Measurements from ENCODE around the gene REXO2.

The REXO2 gene

GRCh38 chr11:114439229-114440120, at the start of gene REXO2:
Gene REXO2 (plus strand): TSS chr11:114439467. CDS start chr11:114439529, 62 bp downstream.
- DNase-seq (ENCODE audit: low read depth in 1 of 2, low spot score in 1 of 2): peak; percentile 90 to 91

GRCh38 chr11:114392735-114393667, 46.3 kb upstream of the REXO2 start:
- no peak for DNase-seq (ENCODE audit: low read depth in 1 of 2, low spot score in 1 of 2)

DNA sequence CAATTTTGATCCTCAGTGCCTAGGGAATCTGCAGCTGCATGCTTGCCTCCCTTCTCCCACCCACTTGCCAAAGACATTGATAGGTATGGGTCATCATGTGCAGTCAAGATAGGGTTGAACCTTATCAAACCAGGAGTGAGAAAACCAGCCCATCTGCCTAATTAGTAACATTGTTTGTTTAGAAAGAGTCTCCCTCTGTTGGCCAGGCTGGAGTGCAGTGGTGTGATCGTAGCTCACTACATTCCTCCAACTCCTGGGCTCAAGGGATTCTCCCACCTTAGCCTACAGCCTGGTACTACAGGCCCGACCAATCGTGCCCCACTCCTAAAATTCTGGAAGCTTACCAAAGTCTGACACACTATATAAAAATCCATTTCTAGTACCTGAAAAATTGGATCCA, 43.5 kb upstream of the REXO2 start:
- no peak for DNase-seq (ENCODE audit: low read depth in 1 of 2, low spot score in 1 of 2)

GRCh38 chr11:114396916-114397315, 42.4 kb upstream of the REXO2 start:
- DNase-seq (ENCODE audit: low read depth in 1 of 2, low spot score in 1 of 2): no peak

- DNase-seq (ENCODE audit: low read depth in 1 of 2, low spot score in 1 of 2): no peak
Observed at GRCh38 chr11:114397349-114397982, 41.8 kb upstream of the REXO2 start.

DNA sequence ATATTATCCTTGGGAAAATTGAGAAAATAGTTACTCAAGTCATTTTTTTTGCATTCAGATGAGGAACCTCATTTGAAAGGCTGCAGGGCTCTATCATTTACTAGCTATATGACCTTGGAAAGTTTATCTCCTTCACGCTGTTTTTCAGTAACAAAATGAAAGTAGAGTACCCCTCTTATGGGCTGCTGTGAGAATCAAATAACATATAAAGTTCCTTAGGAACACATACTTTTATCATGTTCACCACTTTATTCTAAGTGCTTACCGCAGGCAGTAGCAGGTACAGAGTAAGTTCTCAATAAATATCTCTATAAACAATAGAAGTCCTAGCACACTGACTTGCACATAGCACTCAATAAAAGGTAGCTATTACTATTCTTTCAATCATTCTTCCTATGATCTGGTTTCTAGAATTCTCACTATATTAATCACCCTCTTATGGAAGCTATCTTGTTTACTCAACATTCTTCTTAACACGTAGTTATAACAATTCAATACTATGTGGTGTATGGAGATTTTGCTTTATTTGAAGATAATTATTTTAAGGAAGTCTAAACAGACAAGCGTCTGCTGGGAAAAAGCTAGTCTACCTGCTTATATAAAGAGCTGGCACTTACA, 40.9 kb upstream of the REXO2 start:
- DNase-seq (ENCODE audit: low read depth in 1 of 2, low spot score in 1 of 2): no peak

DNA sequence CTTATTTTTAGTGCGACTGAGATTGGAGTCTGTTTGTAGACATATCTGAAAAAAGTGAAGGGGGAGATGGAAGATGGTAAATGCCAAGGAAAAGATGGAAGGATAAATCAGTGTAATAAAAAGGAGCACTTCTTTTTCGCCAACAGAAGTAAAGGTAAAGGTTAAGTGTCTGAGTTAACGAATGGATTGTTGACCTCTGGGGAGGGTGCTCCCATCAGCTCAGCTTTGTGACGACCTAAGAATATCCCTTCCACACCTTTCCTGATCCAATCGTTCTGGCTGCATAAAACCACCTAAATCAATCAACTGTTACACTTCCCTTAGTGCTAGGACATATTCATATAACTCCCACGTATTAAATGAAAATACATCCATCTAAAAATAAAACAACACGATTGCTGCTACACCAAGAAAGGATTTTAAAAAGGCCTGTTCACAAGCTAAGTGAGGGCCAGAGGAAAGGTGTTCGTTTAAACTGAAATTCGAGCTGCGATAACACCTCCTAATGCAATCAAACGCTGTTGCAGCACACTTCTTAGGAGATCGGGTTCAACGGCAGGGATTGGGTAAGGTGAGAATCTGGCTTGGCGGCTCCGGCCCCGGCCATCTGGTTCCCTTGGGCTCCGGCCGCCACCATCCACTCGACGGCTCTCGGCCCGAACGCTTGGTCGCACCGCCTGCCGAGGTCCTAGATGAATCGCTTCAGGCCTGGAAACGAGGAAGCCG, 39.6 kb upstream of the REXO2 start:
- DNase-seq (ENCODE audit: low read depth in 1 of 2, low spot score in 1 of 2): no peak

DNA sequence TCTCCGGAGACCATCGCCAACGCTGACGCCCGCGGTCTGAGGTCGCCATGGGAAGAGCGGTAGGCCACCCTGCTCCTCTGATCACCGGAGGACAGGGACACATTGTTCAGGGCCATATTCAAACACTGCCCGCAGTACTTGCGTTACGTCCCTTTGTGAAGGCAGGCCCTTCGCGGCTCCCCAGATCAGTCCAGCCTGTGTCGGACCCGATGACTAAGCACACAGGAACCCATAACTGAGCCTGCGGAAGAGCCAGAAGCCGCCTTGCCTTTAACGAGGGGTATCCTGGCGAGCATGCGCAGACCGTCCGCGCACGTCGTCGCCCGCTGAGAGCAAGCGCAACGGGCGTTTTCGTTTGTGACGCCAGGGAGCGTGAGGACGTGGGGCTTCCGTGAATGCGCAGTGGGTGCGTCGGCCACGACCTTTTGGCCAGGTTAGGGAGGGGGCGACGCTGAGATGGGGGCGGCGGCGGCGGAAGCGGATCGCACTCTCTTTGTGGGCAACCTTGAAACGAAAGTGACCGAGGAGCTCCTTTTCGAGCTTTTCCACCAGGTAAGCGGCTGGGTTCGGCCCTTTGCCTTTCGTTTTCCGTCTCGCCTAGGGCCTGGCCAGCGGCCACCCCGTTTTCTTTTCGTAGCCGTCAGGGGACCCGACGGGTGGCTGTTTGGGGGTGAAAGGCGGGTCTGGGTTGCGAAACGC, 38.9 kb upstream of the REXO2 start, which contains the start of the genes C11orf71 and RBM7:
C11orf71 (minus strand) TSS at position 296 of the 699 bp plus-strand sequence; CDS start at position 116, 180 bp downstream.
RBM7 (plus strand) TSS at position 451 of the 699 bp plus-strand sequence; CDS start at position 457, 6 bp downstream.
- peak; percentile 96 to 97 for DNase-seq (ENCODE audit: low read depth in 1 of 2, low spot score in 1 of 2)

DNA sequence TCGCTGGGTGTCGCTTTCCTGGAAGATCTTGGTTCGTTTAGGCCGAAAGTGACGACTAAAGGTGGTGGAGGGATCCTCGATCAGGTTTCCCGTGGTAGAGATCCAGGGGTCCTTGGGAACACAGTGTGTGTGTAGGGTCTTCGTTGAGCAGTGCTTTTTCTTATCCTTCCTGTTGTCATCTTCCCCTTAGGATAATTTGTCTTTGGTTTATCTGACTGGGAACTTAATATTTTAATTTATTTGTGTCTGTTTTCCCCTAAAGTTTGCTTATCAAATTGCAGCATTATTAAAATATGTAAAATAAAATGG, 38.4 kb upstream of the REXO2 start:
- no peak for DNase-seq (ENCODE audit: low read depth in 1 of 2, low spot score in 1 of 2)

DNA sequence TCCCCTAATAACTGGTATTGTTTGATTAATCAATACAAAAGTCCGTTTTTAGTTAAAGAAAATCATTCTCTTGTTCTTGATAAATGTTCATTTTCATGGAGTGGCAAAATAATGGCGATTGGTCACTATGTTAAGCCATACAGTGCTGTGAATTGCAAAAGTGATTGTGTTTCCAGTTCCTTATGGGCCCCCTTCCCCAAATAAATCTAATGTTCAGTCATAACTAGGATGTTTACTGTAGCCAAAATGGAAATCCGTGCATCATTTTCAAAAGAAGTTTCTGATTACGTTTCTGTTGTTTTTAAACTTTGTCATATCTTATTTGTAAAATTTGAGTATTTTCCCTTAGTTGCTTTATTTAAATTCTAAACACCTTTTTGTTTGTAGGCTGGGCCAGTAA, 38.0 kb upstream of the REXO2 start:
- DNase-seq (ENCODE audit: low read depth in 1 of 2, low spot score in 1 of 2): no peak

GRCh38 chr11:114412946-114413345, 26.3 kb upstream of the REXO2 start:
- no peak for DNase-seq (ENCODE audit: low read depth in 1 of 2, low spot score in 1 of 2)

DNA sequence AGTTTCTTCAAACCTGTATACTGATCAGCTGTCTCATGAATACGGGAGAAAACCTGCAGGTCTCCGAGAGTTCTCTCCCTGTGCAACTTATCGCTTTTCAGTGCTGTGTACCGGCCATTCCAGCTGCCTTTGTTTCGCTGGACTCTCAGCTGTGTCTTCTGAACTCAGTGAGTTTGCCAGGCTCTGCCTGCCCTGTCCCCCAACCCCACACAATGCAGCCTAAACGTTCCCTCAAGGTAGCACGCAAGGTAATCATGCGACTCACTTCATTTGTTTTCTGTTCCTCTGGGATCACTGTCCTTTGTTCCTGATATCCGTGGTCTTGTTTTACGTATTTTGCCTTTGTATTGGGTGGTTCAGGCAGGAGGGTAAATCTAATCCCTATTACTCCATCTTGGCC, 25.3 kb upstream of the REXO2 start:
- DNase-seq (ENCODE audit: low read depth in 1 of 2, low spot score in 1 of 2): no peak

- DNase-seq (ENCODE audit: low read depth in 1 of 2, low spot score in 1 of 2): no peak
Observed at GRCh38 chr11:114416441-114416961, 22.8 kb upstream of the REXO2 start.

DNA sequence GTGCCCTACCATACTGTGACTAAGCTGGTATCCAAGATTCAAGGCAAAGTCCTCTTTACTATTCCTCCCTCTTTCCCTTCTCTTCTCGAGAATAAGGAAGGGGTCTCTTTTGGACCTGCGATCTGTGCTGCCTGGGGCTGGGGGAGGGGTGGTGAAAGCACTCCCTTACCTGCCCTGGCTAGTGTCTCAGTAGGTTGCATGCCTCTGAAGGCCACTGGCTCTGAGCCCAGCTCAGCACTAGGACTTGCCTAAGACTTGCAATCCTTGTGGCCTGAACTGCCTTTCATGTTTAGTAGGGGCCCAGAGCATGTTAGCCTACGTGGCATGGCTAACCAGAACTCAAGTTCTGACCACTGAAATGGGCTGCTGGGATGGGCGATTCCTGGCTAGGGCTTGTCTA, 13.0 kb upstream of the REXO2 start:
- DNase-seq (ENCODE audit: low read depth in 1 of 2, low spot score in 1 of 2): no peak

- no peak for DNase-seq (ENCODE audit: low read depth in 1 of 2, low spot score in 1 of 2)
Observed at GRCh38 chr11:114430290-114430689, 9.0 kb upstream of the REXO2 start.

GRCh38 chr11:114432893-114433292, 6.4 kb upstream of the REXO2 start:
- DNase-seq (ENCODE audit: low read depth in 1 of 2, low spot score in 1 of 2): no peak

DNA sequence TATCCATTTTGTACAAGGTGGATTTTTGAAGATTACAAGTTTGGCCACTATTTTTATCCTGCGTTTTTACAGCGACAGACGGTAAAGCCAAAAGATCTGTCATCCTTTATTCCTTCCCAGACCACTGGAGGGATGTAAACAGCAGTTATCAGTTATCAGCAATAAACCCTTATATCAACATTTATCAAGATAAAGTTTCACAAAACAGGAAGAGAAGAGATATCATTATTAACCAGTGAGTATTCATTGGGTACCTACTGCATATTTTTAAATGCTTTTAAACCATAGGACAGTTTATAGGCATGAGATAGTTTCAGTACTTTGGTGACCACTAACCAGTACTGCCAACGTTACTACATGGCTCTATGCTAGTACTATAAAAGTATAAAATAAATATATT, 5.9 kb upstream of the REXO2 start:
- DNase-seq (ENCODE audit: low read depth in 1 of 2, low spot score in 1 of 2): no peak

GRCh38 chr11:114438303-114438702, 964 bp upstream of the REXO2 start:
- DNase-seq (ENCODE audit: low read depth in 1 of 2, low spot score in 1 of 2): no peak

DNA sequence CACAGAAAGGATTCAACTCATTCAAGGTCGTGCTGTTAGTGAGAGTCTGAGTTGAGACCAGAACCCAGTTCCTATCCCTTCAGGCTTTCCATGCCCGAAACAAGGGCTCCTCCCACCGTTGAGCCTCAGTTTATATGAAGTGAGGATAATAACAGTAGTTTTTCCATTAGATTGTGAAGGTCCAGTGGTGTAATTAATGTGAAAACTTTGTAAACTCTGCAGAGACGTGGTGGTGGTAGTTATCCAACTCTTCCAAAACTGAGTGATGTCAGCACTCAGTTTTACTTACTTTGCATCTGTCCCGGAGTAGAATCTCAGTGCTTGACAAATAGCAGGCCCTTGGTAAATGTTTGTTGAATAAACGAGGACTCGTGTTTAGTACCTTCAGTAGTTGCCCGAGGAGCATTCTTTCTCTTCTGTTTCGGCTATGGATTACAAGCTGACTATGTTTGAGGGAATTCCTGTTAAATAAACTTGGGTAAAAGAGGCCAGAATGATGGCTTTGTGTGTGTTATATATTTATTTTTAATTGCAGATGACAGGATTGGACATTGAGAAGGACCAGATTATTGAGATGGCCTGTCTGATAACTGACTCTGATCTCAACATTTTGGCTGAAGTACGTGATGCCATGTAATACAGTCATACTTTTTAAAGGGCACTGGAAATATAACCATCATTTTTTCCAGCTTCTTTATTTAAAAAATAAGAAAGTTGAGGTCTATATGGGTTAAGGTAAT, 1.0 kb downstream of the REXO2 start:
- no peak for DNase-seq (ENCODE audit: low read depth in 1 of 2, low spot score in 1 of 2)

Data from activated T-helper 1 cell treated with anti-CD3 and anti-CD28 coated beads, Interleukin-2, amount 50 U/mL, for 16 hours (primary cell).